Upper lobe of left lung (tissue), 6 donors: ENCODE results near the gene C22orf23. TPM values are rescaled to one million over a fixed set of nuclear protein-coding genes. Genes with fewer than 3 reads are reported as not detected.
A peak's percentile ranks its signal among the peaks of the same experiment; 100 is the strongest.

Source experiments
- ATAC-seq, 2 donors: fragments of 200-7000 bp; cut with Tn5 transposase; one replicate each; pipeline ENCODE4 v1.9.1; 2022; ENCODE audit warnings: mild to moderate bottlenecking in 2 of 2, moderate library complexity in 2 of 2; ENCODE audit not compliant: low FRiP score in 2 of 2
- DNase-seq, 2 donors: peaks; one replicate each; pipeline ENCODE4 v3.0.0-alpha.2; 2019 to 2020
- H3K27ac ChIP-seq, 4 donors: fragments of 200-600 bp; sonication (generic); one replicate each; pipeline ENCODE4 v1.5.1; 2016 to 2019
- H3K27me3 ChIP-seq, 4 donors: fragments of 200-600 bp; sonication (generic); one replicate each; pipeline ENCODE4 v1.5.1; 2017 to 2019
- H3K36me3 ChIP-seq, 4 donors: fragments of 200-600 bp; sonication (generic); one replicate each; pipeline ENCODE4 v1.5.1; 2016 to 2019
- H3K4me1 ChIP-seq, 4 donors: fragments of 200-600 bp; sonication (generic); one replicate each; pipeline ENCODE4 v1.5.1; 2018 to 2019
- H3K4me3 ChIP-seq, 4 donors: fragments of 200-600 bp; sonication (generic); one replicate each; pipeline ENCODE4 v1.5.1; 2017 to 2019; ENCODE audit warnings: mild to moderate bottlenecking in 2 of 4, moderate library complexity in 1 of 4
- H3K9me3 ChIP-seq, 4 donors: fragments of 200-600 bp; sonication (generic); one replicate each; pipeline ENCODE4 v1.5.1; 2018 to 2019
- CTCF ChIP-seq, 6 experiments: fragments of 450-650 bp in 4 of 6; fragments of 200-600 bp in 2 of 6; sonication (generic) in 2 of 6; IDR thresholded peaks; one replicate each; pipeline ENCODE4 v1.5.1; 2016 to 2019; ENCODE audit warnings: antibody characterized with exemption in 6 of 6
- EP300 ChIP-seq, 4 donors: sonication (generic); formaldehyde crosslinking; IDR thresholded peaks; one replicate each; pipeline ENCODE4 v1.5.1; 2017; ENCODE audit warnings: antibody characterized with exemption in 4 of 4, control low read depth in 2 of 4
- POLR2A ChIP-seq, 4 donors: fragments of 450-650 bp; IDR thresholded peaks; one replicate each; pipeline ENCODE4 v1.5.1; 2016 to 2017; ENCODE audit warnings: antibody characterized with exemption in 4 of 4, mild to moderate bottlenecking in 2 of 4
- POLR2AphosphoS5 ChIP-seq, 2 donors: sonication (generic); formaldehyde crosslinking; IDR thresholded peaks; one replicate each; pipeline ENCODE4 v1.5.1; 2017; ENCODE audit warnings: antibody characterized with exemption in 2 of 2
- WGBS, 2 donors: methylation state at CpG; one replicate each; pipeline ENCODE4 v1.1.5; 2017 to 2018; 5-methylcytosine and 5-hydroxymethylcytosine counted together
- total RNA-seq, 6 donors: library from RNA; depleted of rRNA in 4 of 6; stranded (reverse); fragments of >200 nt in 4 of 6; gene quantifications; one replicate each; pipeline versions ENCODE4 v1.1.0 to v1.2.1, GENCODE V29; 2016 to 2021
- donor health status: DM: no; HTN: no; CAD: no; lungs with moderate emphysema.
- donor health status: DM: no; HTN: yes; CAD: no; lungs with severe emphysema.

The C22orf23 gene
- total RNA-seq, 6 donors from 2014 or later: 0.46 to 7.2 (median 1.2) TPM; not detected in 1

GRCh38 chr22:37916311-37916710 lies 37.1 kb downstream of the C22orf23 start:
- ATAC-seq (no peak), DNase-seq (no peak)
- H3K27me3 ChIP-seq: no peaks in the 10 kb centered on the region
- no peak overlapping the region for H3K27ac ChIP-seq
- TF ChIP-seq POLR2A (IDR thresholded peaks at IDR 0.05) (no peak), EP300 (IDR thresholded peaks at IDR 0.05) (no peak), POLR2AphosphoS5 (IDR thresholded peaks at IDR 0.05) (no peak), CTCF (IDR thresholded peaks at IDR 0.05) (no peak)
- no peak overlapping the region for H3K4me3 ChIP-seq
- H3K9me3 ChIP-seq: no peaks in the 10 kb centered on the region
- peaks cover 6 to 36% (median 12%) of the 10 kb centered on the region in 4 donors for H3K4me1 ChIP-seq
- peaks cover 13 to 62% (median 49%) of the 10 kb centered on the region in 4 donors for H3K36me3 ChIP-seq
- 92 to 94% methylated on average over 4 to 5 of the region's 5 CpGs for WGBS, 2 donors

GRCh38 chr22:37913233-37913721 lies 40.1 kb downstream of the C22orf23 start:
- no peak for DNase-seq
- ATAC-seq: no peak
- Histone ChIP-seq H3K27me3 (no peaks in the 10 kb centered on the region), H3K4me3 (no peak overlapping the region), H3K27ac (peak overlapping the region in 3 of 4 donors; percentile 12 to 46 (median 42)), H3K36me3 (peaks cover 8 to 46% (median 35%) of the 10 kb centered on the region in 4 donors), H3K9me3 (no peaks in the 10 kb centered on the region), H3K4me1 (peaks cover 7 to 34% (median 9%) of the 10 kb centered on the region in 4 donors)
- no peak for TF ChIP-seq CTCF (IDR thresholded peaks at IDR 0.05)
- TF ChIP-seq POLR2AphosphoS5 (IDR thresholded peaks at IDR 0.05): peak in 1 of 2 donors; percentile 69
- WGBS, 2 donors: 66 to 77% methylated on average over 4 to 7 of the region's 7 CpGs

- Histone ChIP-seq H3K4me3 (no peak overlapping the region), H3K36me3 (peaks cover 7 to 36% (median 28%) of the 10 kb centered on the region in 4 donors), H3K9me3 (no peaks in the 10 kb centered on the region), H3K27me3 (no peaks in the 10 kb centered on the region), H3K4me1 (peaks cover 10 to 43% (median 15%) of the 10 kb centered on the region in 4 donors), H3K27ac (peak overlapping the region in 3 of 4 donors; percentile 15 to 32 (median 24))
- 86 to 88% methylated on average over 4 to 8 of the region's 8 CpGs for WGBS, 2 donors
- DNase-seq (no peak), ATAC-seq (peak in 1 of 2 donors; percentile 15)
- no peak for TF ChIP-seq POLR2A (IDR thresholded peaks at IDR 0.05)
- TF ChIP-seq POLR2AphosphoS5 (IDR thresholded peaks at IDR 0.05): no peak
- TF ChIP-seq CTCF (IDR thresholded peaks at IDR 0.05): no peak
Observed at GRCh38 chr22:37912171-37912570, 41.2 kb downstream of the C22orf23 start.

GRCh38 chr22:37911697-37912096 lies 41.7 kb downstream of the C22orf23 start:
- no peaks in the 10 kb centered on the region for H3K9me3 ChIP-seq
- peak overlapping the region in 3 of 4 donors; percentile 15 to 54 (median 24) for H3K27ac ChIP-seq
- ATAC-seq (no peak), DNase-seq (no peak)
- 75 to 82% methylated on average over 8 of the region's 8 CpGs for WGBS, 2 donors
- H3K4me3 ChIP-seq: no peak overlapping the region
- H3K36me3 ChIP-seq: peaks cover 2 to 32% (median 25%) of the 10 kb centered on the region in 4 donors
- H3K27me3 ChIP-seq: no peaks in the 10 kb centered on the region
- peaks cover 10 to 48% (median 20%) of the 10 kb centered on the region in 4 donors for H3K4me1 ChIP-seq
- TF ChIP-seq POLR2AphosphoS5 (IDR thresholded peaks at IDR 0.05): no peak
- no peak for TF ChIP-seq POLR2A (IDR thresholded peaks at IDR 0.05)
- no peak for TF ChIP-seq CTCF (IDR thresholded peaks at IDR 0.05)
- TF ChIP-seq EP300 (IDR thresholded peaks at IDR 0.05): no peak
